ENCODE data around the gene PDHX.

- TF ChIP-seq REST (IDR thresholded peaks at IDR 0.05; ENCODE audit: insufficient read depth in 1 of 2, low read depth in 2 of 2, low read length in 2 of 2): no peak
- TF ChIP-seq TAF1 (IDR thresholded peaks at IDR 0.05; ENCODE audit: borderline replicate concordance, insufficient read depth, low read length): no peak
- TF ChIP-seq SIN3A (IDR thresholded peaks at IDR 0.05; ENCODE audit: borderline replicate concordance, insufficient read depth, low read length): no peak
- TF ChIP-seq POLR2AphosphoS5 (IDR thresholded peaks at IDR 0.05; ENCODE audit: low read depth, low read length): no peak
- TF ChIP-seq FOXP2 (optimal IDR thresholded peaks at IDR 0.05; ENCODE audit: borderline replicate concordance, extremely low read depth, extremely low read length, insufficient read depth): no peak
Observed at GRCh38 chr11:34897171-34897870, 19.1 kb upstream of the PDHX start.
